HAP-1 (cell line): ENCODE measurements around the gene TYSND1.
A peak's percentile ranks its signal among the peaks of the same experiment; 100 is the strongest.
"Not testable (repeated sequence)": the region's sequence is repeated elsewhere in the genome, so short reads cannot be mapped to it uniquely, and the experiment has no call there.

ENCODE experiments used
- DNase-seq, 2 experiments: peaks; one replicate each; pipeline ENCODE4 v3.0.0-alpha.2; 2016 to 2020; ENCODE audit warnings: low spot score in 2 of 2
- H3K27me3 ChIP-seq: fragments of 250-450 bp; sonication (Bioruptor Pico); 2 replicates; pipeline ENCODE4 v1.5.1; 2020; ENCODE audit warnings: low read depth, mild to moderate bottlenecking, moderate library complexity
- H3K36me3 ChIP-seq: fragments of 250-450 bp; sonication (Bioruptor Pico); replicated peaks from 2 replicates; pipeline ENCODE4 v1.5.1; 2020; ENCODE audit warnings: mild to moderate bottlenecking
- H3K4me1 ChIP-seq: fragments of 250-450 bp; sonication (Bioruptor Pico); 2 replicates; pipeline ENCODE4 v1.5.1; 2020; ENCODE audit warnings: mild to moderate bottlenecking
- H3K4me3 ChIP-seq: fragments of 250-450 bp; sonication (Bioruptor Pico); 2 replicates; pipeline ENCODE4 v1.5.1; 2020; ENCODE audit warnings: mild to moderate bottlenecking, moderate library complexity
- H3K9me3 ChIP-seq: fragments of 250-450 bp; sonication (Bioruptor Pico); 2 replicates; pipeline ENCODE4 v1.5.1; 2020; ENCODE audit warnings: mild to moderate bottlenecking, moderate library complexity
- in situ Hi-C: fragments of 300-500 bp; cut with MboI; formaldehyde crosslinking; loops from 3 replicates; pipeline ENCODE4 v1.14.3; 2020; ENCODE audit warnings: low sequenced_read_pairs, inconsistent platforms, mixed read lengths

Gene TYSND1

GRCh38 chr10:70176441-70176840, 29.9 kb upstream of the TYSND1 start:
- Histone ChIP-seq H3K27me3 (no peaks in the 10 kb centered on the region; the same call in 1 of the 2 replicates), H3K4me1 (no peaks in the 10 kb centered on the region), H3K36me3 (no peaks in the 10 kb centered on the region), H3K9me3 (no peaks in the 10 kb centered on the region), H3K4me3 (no peak overlapping the region)
- no peak for DNase-seq
- in situ Hi-C loops: no loop called here

GRCh38 chr10:70175516-70175915, 29.0 kb upstream of the TYSND1 start:
- no peaks in the 10 kb centered on the region; the same call in 1 of the 2 replicates for H3K27me3 ChIP-seq
- no peak for DNase-seq
- H3K4me1 ChIP-seq: 0 out of 2 replicates have a peak, but pooled peaks cover 4% of the 10 kb centered on the region
- no peaks in the 10 kb centered on the region for H3K9me3 ChIP-seq
- no peaks in the 10 kb centered on the region for H3K36me3 ChIP-seq
- in situ Hi-C loops: no loop called here
- H3K4me3 ChIP-seq: no peak overlapping the region

- H3K27me3 ChIP-seq: no peaks in the 10 kb centered on the region; the same call in 1 of the 2 replicates
- H3K9me3 ChIP-seq: no peaks in the 10 kb centered on the region
- in situ Hi-C loops: no loop called here
- H3K36me3 ChIP-seq: no peaks in the 10 kb centered on the region
- H3K4me1 ChIP-seq: peaks cover 4% of the 10 kb centered on the region; the same call in 1 of the 2 replicates
- H3K4me3 ChIP-seq: no peak overlapping the region
- no peak for DNase-seq
These were observed 27.7 kb upstream of the TYSND1 start for GRCh38 chr10:70174058-70174741.

GRCh38 chr10:70169649-70170364, 23.3 kb upstream of the TYSND1 start:
- Histone ChIP-seq H3K9me3 (no peaks in the 10 kb centered on the region), H3K4me1 (peaks cover 10% of the 10 kb centered on the region)
- no peak for DNase-seq

GRCh38 chr10:70169011-70169410, 22.5 kb upstream of the TYSND1 start:
- H3K4me3 ChIP-seq: peak overlapping the region; percentile 70
- peaks cover 10% of the 10 kb centered on the region for H3K4me1 ChIP-seq
- H3K27me3 ChIP-seq: no peaks in the 10 kb centered on the region
- no peak for DNase-seq
- no peaks in the 10 kb centered on the region for H3K9me3 ChIP-seq
- H3K36me3 ChIP-seq: peaks cover 19% of the 10 kb centered on the region
- in situ Hi-C loops: no loop called here

More at GRCh38 chr10:70169649-70170364, 23.3 kb upstream of the TYSND1 start:
- peaks cover 11% of the 10 kb centered on the region for H3K36me3 ChIP-seq
- H3K4me3 ChIP-seq: peak overlapping the region; percentile 70
- H3K27me3 ChIP-seq: no peaks in the 10 kb centered on the region
- in situ Hi-C loops: no loop called here

- Histone ChIP-seq H3K27me3 (no peaks in the 10 kb centered on the region), H3K36me3 (peaks cover 19% of the 10 kb centered on the region), H3K9me3 (no peaks in the 10 kb centered on the region), H3K4me1 (peaks cover 10% of the 10 kb centered on the region), H3K4me3 (no peak overlapping the region)
- no peak for DNase-seq
- in situ Hi-C loops: no loop called here
These were observed 20.7 kb upstream of the TYSND1 start for GRCh38 chr10:70167246-70167645.

- Histone ChIP-seq H3K4me3 (no peak overlapping the region), H3K36me3 (peaks cover 23% of the 10 kb centered on the region), H3K27me3 (no peaks in the 10 kb centered on the region), H3K4me1 (peaks cover 10% of the 10 kb centered on the region), H3K9me3 (no peaks in the 10 kb centered on the region)
- DNase-seq: no peak
- in situ Hi-C loops: no loop called here
These were observed 19.9 kb upstream of the TYSND1 start for GRCh38 chr10:70166394-70166793.

GRCh38 chr10:70164163-70164562, 17.7 kb upstream of the TYSND1 start:
- DNase-seq: no peak
- H3K27me3 ChIP-seq: no peaks in the 10 kb centered on the region
- no peaks in the 10 kb centered on the region for H3K9me3 ChIP-seq
- H3K4me3 ChIP-seq: no peak overlapping the region
- H3K36me3 ChIP-seq: peaks cover 34% of the 10 kb centered on the region
- H3K4me1 ChIP-seq: peaks cover 6% of the 10 kb centered on the region
- in situ Hi-C loops: no loop called here

GRCh38 chr10:70163448-70163847, 16.9 kb upstream of the TYSND1 start:
- peaks cover 34% of the 10 kb centered on the region for H3K36me3 ChIP-seq
- H3K27me3 ChIP-seq: no peaks in the 10 kb centered on the region
- DNase-seq: no peak
- no peak overlapping the region for H3K4me3 ChIP-seq
- H3K4me1 ChIP-seq: peaks cover 9% of the 10 kb centered on the region
- H3K9me3 ChIP-seq: no peaks in the 10 kb centered on the region
- in situ Hi-C loops: no loop called here

GRCh38 chr10:70162892-70163201, 16.3 kb upstream of the TYSND1 start:
- Histone ChIP-seq H3K9me3 (no peaks in the 10 kb centered on the region), H3K4me3 (no peak overlapping the region), H3K27me3 (no peaks in the 10 kb centered on the region), H3K4me1 (peaks cover 11% of the 10 kb centered on the region), H3K36me3 (peaks cover 40% of the 10 kb centered on the region)
- in situ Hi-C loops: no loop called here
- DNase-seq: no peak

- Histone ChIP-seq H3K27me3 (no peaks in the 10 kb centered on the region), H3K9me3 (no peaks in the 10 kb centered on the region), H3K4me1 (peaks cover 9% of the 10 kb centered on the region; the same call in 1 of the 2 replicates), H3K36me3 (peaks cover 42% of the 10 kb centered on the region), H3K4me3 (no peak overlapping the region)
- in situ Hi-C loops: no loop called here
- no peak for DNase-seq
These were observed 15.8 kb upstream of the TYSND1 start for GRCh38 chr10:70162151-70162891.

- Histone ChIP-seq H3K27me3 (no peaks in the 10 kb centered on the region), H3K4me3 (no peak overlapping the region), H3K36me3 (peaks cover 47% of the 10 kb centered on the region), H3K4me1 (peaks cover 12% of the 10 kb centered on the region), H3K9me3 (no peaks in the 10 kb centered on the region)
- DNase-seq: no peak
- in situ Hi-C loops: no loop called here
These were observed 14.3 kb upstream of the TYSND1 start for GRCh38 chr10:70160798-70161197.

GRCh38 chr10:70159366-70159765, 12.9 kb upstream of the TYSND1 start:
- Histone ChIP-seq H3K4me1 (peaks cover 24% of the 10 kb centered on the region), H3K36me3 (peaks cover 50% of the 10 kb centered on the region)
- H3K9me3 ChIP-seq, DNase-seq, H3K4me3 ChIP-seq, H3K27me3 ChIP-seq, in situ Hi-C loops: not testable (repeated sequence)

GRCh38 chr10:70158113-70158512, 11.6 kb upstream of the TYSND1 start:
- in situ Hi-C loops: no loop called here
- Histone ChIP-seq H3K36me3 (peaks cover 58% of the 10 kb centered on the region), H3K4me3 (no peak overlapping the region), H3K27me3 (no peaks in the 10 kb centered on the region), H3K9me3 (no peaks in the 10 kb centered on the region), H3K4me1 (peaks cover 24% of the 10 kb centered on the region)
- DNase-seq: no peak
